GM19397 (cell line): Measurements from ENCODE around the gene XXYLT1.
"Not testable (repeated sequence)": the region's sequence is repeated elsewhere in the genome, so short reads cannot be mapped to it uniquely, and the experiment has no call there.

Experiments
- ATAC-seq: cut with Tn5 transposase; IDR thresholded peaks from one replicate; pipeline ENCODE4 v1.9.1; 2021; ENCODE audit warnings: mild to moderate bottlenecking, moderate library complexity; ENCODE audit not compliant: unreplicated experiment

Gene XXYLT1

GRCh38 chr3:195101927-195102608 is 168.9 kb downstream of the XXYLT1 start:
- no peak for ATAC-seq

- no peak for ATAC-seq
These were observed 169.9 kb downstream of the XXYLT1 start for GRCh38 chr3:195101001-195101583.

GRCh38 chr3:195099951-195100785 is 170.8 kb downstream of the XXYLT1 start:
- no peak for ATAC-seq

GRCh38 chr3:195098741-195099525 is 172.0 kb downstream of the XXYLT1 start:
- ATAC-seq: no peak

GRCh38 chr3:195097331-195098255 is 173.4 kb downstream of the XXYLT1 start:
- ATAC-seq: no peak

- ATAC-seq: no peak
These were observed 174.3 kb downstream of the XXYLT1 start for GRCh38 chr3:195096484-195097330.

DNA sequence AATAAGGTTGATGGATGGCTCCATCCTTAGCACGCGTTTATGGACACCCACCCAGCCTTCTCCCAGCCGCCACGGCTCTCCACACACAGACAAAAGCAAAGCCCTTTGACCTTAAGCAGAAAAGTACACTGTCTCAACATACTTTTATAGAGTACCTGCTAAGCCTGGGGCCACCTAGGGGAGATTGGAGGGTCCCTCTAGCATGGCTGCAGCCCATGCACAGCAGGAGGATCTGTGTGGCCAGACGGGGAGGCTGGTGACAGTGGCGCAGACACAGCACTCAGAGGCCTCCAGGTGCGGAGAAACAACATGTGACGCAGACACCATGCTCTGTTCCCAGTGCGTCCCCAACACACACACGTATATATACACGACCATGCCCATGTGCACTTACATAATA is 174.9 kb downstream of the XXYLT1 start:
- no peak for ATAC-seq

DNA sequence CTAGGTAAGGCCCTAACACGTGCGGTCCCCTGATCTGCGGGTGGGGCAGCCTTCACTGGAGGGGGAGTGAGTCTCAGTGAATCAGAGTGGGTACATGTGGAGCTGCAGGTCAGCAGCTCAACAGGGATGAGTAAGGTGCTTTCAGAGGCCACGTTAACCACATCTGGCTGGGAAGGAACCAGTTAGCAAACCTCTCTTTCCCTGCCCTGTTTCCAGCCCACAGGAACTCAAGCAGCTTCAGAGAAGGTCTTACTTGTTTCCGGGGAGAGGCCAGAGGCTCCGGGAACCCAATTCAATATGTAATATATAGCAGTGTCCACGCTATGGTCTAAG is 175.3 kb downstream of the XXYLT1 start:
- ATAC-seq: no peak

DNA sequence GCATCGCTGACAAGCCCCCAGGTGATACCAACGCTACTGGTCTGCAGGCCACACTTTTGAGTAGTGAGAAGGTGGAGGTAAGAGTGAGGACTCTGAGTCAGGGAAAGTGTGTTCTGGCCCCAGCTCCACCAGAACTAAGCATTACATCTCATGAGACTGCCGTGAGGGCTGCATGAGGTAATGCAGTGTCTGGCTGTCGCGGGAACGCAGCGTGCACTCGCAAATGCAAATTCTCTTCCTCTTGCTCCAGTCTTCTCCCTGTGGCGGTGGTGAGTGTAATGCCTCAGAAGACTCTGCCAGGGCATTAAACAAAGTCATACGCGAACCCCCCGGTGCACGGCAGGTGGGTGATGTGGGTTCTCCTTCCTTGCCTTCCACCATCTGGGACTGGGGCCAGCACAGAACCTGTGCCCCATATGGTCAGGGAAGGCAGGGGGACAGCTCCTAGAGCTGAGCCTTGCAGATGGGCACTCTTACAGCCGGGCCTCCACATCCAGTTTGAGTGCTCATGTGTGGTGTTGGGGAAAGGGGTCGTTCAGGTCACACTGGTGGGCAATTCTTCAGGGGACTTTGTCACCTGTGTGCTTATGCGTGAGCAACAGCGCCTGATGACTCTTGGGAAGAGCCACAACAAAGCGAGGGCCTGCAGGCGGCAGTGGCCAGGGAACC is 175.8 kb downstream of the XXYLT1 start:
- ATAC-seq: peak; percentile 66

GRCh38 chr3:195094191-195094921 is 176.6 kb downstream of the XXYLT1 start:
- ATAC-seq: peak; percentile 75

DNA sequence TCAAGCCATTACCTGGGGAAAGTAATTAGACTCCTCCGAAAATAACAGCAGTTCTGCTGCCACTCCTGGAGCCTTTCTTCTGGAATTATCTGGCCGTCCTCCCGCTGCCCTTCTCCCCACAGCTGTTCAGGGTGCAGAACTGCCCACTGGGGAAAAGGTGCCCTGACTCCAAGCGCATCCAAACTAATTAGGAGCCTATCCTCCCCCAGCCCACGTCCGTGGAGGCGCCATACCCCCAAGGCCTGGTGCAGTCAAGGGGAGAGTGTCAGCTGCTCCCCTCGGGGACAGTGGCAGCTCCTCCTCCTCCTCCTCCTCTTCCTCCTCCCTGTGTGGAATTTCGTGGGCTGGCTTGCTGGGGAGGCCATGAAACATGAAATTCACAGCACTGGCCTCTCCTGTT is 177.2 kb downstream of the XXYLT1 start:
- ATAC-seq: no peak

GRCh38 chr3:195087840-195088601 is 182.9 kb downstream of the XXYLT1 start:
- ATAC-seq: not testable (repeated sequence)

- ATAC-seq: no peak
These were observed 183.6 kb downstream of the XXYLT1 start for GRCh38 chr3:195087328-195087727.

DNA sequence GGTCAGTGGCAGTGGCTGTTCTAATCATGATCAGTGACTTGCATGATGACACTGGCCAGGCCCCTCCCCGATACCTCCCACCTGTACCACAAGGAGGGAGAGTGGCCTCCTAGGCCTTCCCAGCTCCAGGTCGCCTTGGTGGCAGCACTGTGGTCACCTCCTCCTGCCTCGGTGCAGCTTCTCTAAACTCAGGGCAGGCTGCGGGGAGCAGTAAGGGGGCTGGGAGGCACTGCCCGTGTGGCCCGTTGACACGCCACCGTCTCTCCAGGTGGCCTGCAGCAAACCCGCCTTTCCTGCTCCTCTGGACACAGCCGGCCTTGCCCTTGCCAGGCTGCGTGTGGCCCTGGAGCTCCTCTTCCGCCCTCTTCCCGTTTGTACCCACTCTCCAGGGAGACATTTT is 184.1 kb downstream of the XXYLT1 start:
- ATAC-seq: no peak

DNA sequence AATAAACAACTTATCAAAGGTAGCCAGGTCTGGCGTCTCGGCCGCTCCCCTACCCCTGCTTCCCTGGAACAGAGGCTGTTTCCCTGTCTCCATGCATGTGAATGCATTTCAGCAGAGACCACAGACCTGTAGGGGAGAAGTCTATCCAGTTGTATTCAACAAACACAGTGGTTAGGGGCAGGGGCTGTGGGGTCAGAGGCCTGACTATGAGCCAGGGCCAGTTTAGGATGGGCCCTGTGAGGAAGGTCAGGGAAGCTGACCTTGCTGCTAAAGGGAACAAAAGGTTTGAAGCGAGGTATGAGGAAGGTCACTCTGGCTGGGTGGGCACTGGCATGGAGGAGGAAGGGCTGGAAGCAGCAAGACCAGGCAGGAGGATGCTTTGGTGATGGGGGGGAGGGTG is 184.6 kb downstream of the XXYLT1 start:
- no peak for ATAC-seq

DNA sequence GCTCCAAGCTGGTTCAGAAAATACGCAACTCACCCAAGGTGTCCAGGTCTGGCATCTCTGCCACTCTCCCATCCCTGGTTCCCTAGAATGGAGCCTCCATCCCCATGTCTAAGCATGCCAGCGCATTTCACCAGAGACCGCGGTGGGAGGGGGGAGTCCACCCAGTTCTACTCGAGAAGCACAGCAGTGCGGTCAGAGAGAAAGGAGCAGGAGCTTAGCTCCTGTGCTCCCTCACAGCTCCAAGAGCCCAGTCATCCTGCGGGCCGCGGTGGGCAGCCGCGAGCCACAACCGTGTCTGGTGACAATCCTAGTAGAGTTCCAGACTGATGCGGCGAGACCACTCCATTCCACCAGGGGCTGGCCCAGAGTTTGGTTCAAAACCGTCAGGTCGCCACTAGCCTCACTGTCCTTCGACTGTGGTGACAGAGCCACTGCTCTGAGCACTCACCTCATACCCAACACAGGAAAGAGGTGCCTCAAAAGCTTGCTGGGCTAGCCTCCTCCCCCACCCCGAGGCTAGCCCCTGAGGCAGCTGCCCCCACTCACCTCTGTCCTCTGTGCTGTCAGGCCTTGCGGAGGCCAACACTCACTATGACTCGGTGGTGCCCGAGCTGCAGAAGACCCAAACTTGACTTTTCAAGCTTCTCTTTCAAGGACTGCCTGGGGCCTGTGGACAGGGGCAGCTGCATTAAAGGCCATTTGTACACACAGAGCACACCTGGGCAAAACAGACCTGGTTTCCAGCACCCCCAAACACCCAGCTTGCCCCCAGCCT is 185.4 kb downstream of the XXYLT1 start:
- no peak for ATAC-seq

GRCh38 chr3:195084746-195085145 is 186.2 kb downstream of the XXYLT1 start:
- ATAC-seq: no peak
